HepG2 (cell line): ENCODE measurements around the gene CCDC86. TPM values are rescaled to one million over a fixed set of nuclear protein-coding genes. Genes with fewer than 3 reads are reported as not detected.
A peak's percentile ranks its signal among the peaks of the same experiment; 100 is the strongest.

Source experiments
- ATAC-seq: fragments of 200-7000 bp; cut with Tn5 transposase; 3 replicates; pipeline ENCODE4 v1.9.1; 2020; ENCODE audit warnings: mild to moderate bottlenecking, moderate library complexity
- BruUV-seq: library from RNA; stranded (reverse); fragments of 400-500 nt; replicated peaks from 2 replicates; lab custom pipeline; 2021; lab: Mats Ljungman, UMichigan
- CTCF ChIA-PET: fragments of 300-600 bp; formaldehyde crosslinking; extraction: SDS; loops from one replicate; lab custom pipeline; 2021; ENCODE audit warnings: low total read pairs, inconsistent platforms, low intra/inter-chr PET ratio; lab: Yijun Ruan, JAX
- POLR2A ChIA-PET: fragments of 350-600 bp; sonication (Branson Sonifier 250); formaldehyde crosslinking; loops from one replicate; lab custom pipeline; 2020; ENCODE audit warnings: antibody characterized with exemption, inconsistent platforms; lab: Yijun Ruan, JAX
- DNase-seq: peaks from one replicate; pipeline ENCODE4 v3.0.0-alpha.2; 2015; ENCODE audit warnings: low spot score
- FAIRE-seq: peaks from 3 replicates; lab custom pipeline; 2011; peaks lifted over from hg19 to GRCh38; lab: Jason Lieb, UNC
- H2AFZ ChIP-seq: one replicate; pipeline ENCODE4 v1.6.1; 2011; ENCODE audit warnings: low read length, inconsistent platforms
- H3K27ac ChIP-seq: fragments of 300-600 bp; 3 replicates; pipeline ENCODE4 v1.8.0; 2011; ENCODE audit warnings: mixed run types, mild to moderate bottlenecking, mixed read lengths, low read length, inconsistent platforms; ENCODE audit not compliant: insufficient read depth; ENCODE audit errors: extremely low read length
- H3K27me3 ChIP-seq, 2 experiments: fragments of 200-600 bp in 1 of 2; 2 replicates in 1 of 2; 3 replicates in 1 of 2; pipeline versions ENCODE4 v1.6.0 to v1.8.0; 2011; ENCODE audit warnings: low read length in 2 of 2, mild to moderate bottlenecking in 2 of 2, moderate library complexity in 2 of 2, inconsistent platforms in 1 of 2; ENCODE audit not compliant: insufficient read depth in 2 of 2, control insufficient read depth in 1 of 2
- H3K36me3 ChIP-seq, 2 experiments: fragments of 200-600 bp in 1 of 2; replicated peaks in 1 of 2; 2 replicates in 1 of 2; 3 replicates in 1 of 2; pipeline versions ENCODE4 v1.5.1 to v1.8.0; 2011; ENCODE audit warnings: low read length in 2 of 2, inconsistent platforms in 1 of 2; ENCODE audit not compliant: insufficient read depth in 2 of 2, control insufficient read depth in 1 of 2
- H3K4me1 ChIP-seq: 2 replicates; pipeline ENCODE4 v1.5.1; 2012; ENCODE audit warnings: low read length, inconsistent platforms; ENCODE audit not compliant: insufficient read depth
- H3K4me2 ChIP-seq: 2 replicates; pipeline ENCODE4 v1.6.0; 2011; ENCODE audit warnings: low read depth, low read length, inconsistent platforms
- H3K4me3 ChIP-seq, 3 experiments: fragments of 200-600 bp in 1 of 3; sonication (generic), shearing (Covaris generic) in 1 of 3; replicated peaks in 1 of 3; 2 replicates each; pipeline ENCODE4 v1.5.1; 2011 to 2016; ENCODE audit warnings: low read length in 3 of 3, inconsistent platforms in 2 of 3, low read depth in 2 of 3, mild to moderate bottlenecking in 2 of 3, control low read depth in 1 of 3, mixed read lengths in 1 of 3; ENCODE audit not compliant: insufficient read depth in 1 of 3
- H3K79me2 ChIP-seq: one replicate; pipeline ENCODE4 v1.6.1; 2011; ENCODE audit warnings: low read length, inconsistent platforms; ENCODE audit not compliant: insufficient read depth
- H3K9ac ChIP-seq: 2 replicates; pipeline ENCODE4 v1.6.0; 2011; ENCODE audit warnings: mild to moderate bottlenecking, low read depth, low read length, inconsistent platforms; ENCODE audit not compliant: insufficient read depth
- H3K9me3 ChIP-seq: 2 replicates; pipeline ENCODE4 v1.5.1; 2012; ENCODE audit warnings: mild to moderate bottlenecking, low read length
- H4K20me1 ChIP-seq: 2 replicates; pipeline ENCODE4 v1.6.0; 2011; ENCODE audit warnings: inconsistent platforms, mild to moderate bottlenecking, low read length, moderate library complexity; ENCODE audit not compliant: insufficient read depth
- ARNTL ChIP-seq: sonication (generic); formaldehyde crosslinking; IDR thresholded peaks from 2 replicates; pipeline ENCODE4 v1.4.0; 2020; ENCODE audit warnings: mild to moderate bottlenecking, missing genetic modification reagents
- BCL6 ChIP-seq: IDR thresholded peaks from 2 replicates; pipeline ENCODE4 v1.6.1; 2016; ENCODE audit warnings: missing genetic modification reagents, missing compliant biosample characterization
- ERF ChIP-seq: IDR thresholded peaks from 2 replicates; pipeline ENCODE4 v1.6.1; 2018; ENCODE audit warnings: missing biosample characterization, missing genetic modification reagents
- HNF4G ChIP-seq, 2 experiments: sonication (generic) in 1 of 2; formaldehyde crosslinking in 1 of 2; IDR thresholded peaks; 2 replicates each; pipeline versions ENCODE4 v1.4.0 to v1.6.1; 2011 to 2020; ENCODE audit warnings: borderline replicate concordance in 2 of 2, low read depth in 2 of 2, mild to moderate bottlenecking in 2 of 2, low read length in 1 of 2, missing genetic modification reagents in 1 of 2, moderate library complexity in 1 of 2
- HNRNPK ChIP-seq: fragments of 200-400 bp; formaldehyde crosslinking; IDR thresholded peaks from 2 replicates; pipeline ENCODE4 v1.6.1; 2018; ENCODE audit warnings: low read length, low read depth, moderate library complexity, mild to moderate bottlenecking; ENCODE audit not compliant: poor library complexity, severe bottlenecking
- SP5 ChIP-seq: IDR thresholded peaks from 2 replicates; pipeline ENCODE4 v1.6.1; 2016; ENCODE audit warnings: low read depth, borderline replicate concordance
- ZNF343 ChIP-seq: sonication (generic); formaldehyde crosslinking; IDR thresholded peaks from 2 replicates; pipeline ENCODE4 v1.4.0; 2020; ENCODE audit warnings: mild to moderate bottlenecking, missing genetic modification reagents
- ZNF362 ChIP-seq: sonication (generic); formaldehyde crosslinking; IDR thresholded peaks from 2 replicates; pipeline ENCODE4 v1.4.0; 2020; ENCODE audit warnings: missing genetic modification reagents, mild to moderate bottlenecking, borderline replicate concordance
- WGBS: methylation state at CpG from one replicate; pipeline ENCODE4 v1.1.6; 2017; ENCODE audit warnings: low lambda C conversion rate; 5-methylcytosine and 5-hydroxymethylcytosine counted together
- in situ Hi-C: cut with HindIII; loops from 2 replicates; pipeline ENCODE4 v1.10.0; 2017; ENCODE audit warnings: low pct_unique_long_range_greater_than_20kb; ENCODE audit not compliant: extremely low pct_ligation_motif_present
- intact Hi-C: fragments of 100-400 bp; cut with micrococcal nuclease; formaldehyde crosslinking; loops from one replicate; pipeline ENCODE4 v1.10.0; 2022; ENCODE audit not compliant: unreplicated experiment
- polyA plus RNA-seq, 8 experiments: library from polyadenylated mRNA; depleted of rRNA in 3 of 8; stranded (reverse) in 7 of 8; unstranded in 1 of 8; fragments of >200 nt; fragmentation: Illumina TruSeq in 4 of 8; extraction: Trizol in 4 of 8; gene quantifications; 2 replicates each; pipeline versions ENCODE4 v1.2.1 to v1.2.3, GENCODE V29; 2011 to 2016; ENCODE audit warnings: low read depth in 4 of 8, missing spikeins in 1 of 8, mixed read lengths in 1 of 8; ENCODE audit not compliant: insufficient read depth in 1 of 8
- total RNA-seq, 5 experiments: library from RNA; depleted of rRNA; stranded (reverse); fragments of >200 nt; fragmentation: Illumina TruSeq; extraction: Trizol; gene quantifications; 2 replicates each; pipeline ENCODE4 v1.2.3, GENCODE V29; 2016; ENCODE audit warnings: low read depth in 1 of 5

The CCDC86 gene
- total and polyA plus RNA-seq, 2 of the 13 experiments (the other 11 are each of a cell fraction or from before 2014, with no cell fraction given), result 33.8 to 37.6 TPM

- DNase-seq, result no peak
- CTCF ChIA-PET, result no interaction called here
- TF ChIP-seq HNRNPK (peak; percentile 29), ARNTL (CRISPR knock-in tag) (no peak)
- TF ChIP-seq, all 625 proteins: peak for 1
- in situ Hi-C loops, result loop anchor here (5.0 kb wide), 1 partner anchor 58 kb away; no protein-coding TSS in a partner anchor
- H3K9me3 ChIP-seq, result no peaks in the 10 kb centered on the region
- POLR2A ChIA-PET, result interaction anchor here (1.6 kb wide), 1 partner anchor 23 kb away, joined by 5 read pairs; the partner anchor contains the start of gene TMEM109
- no peaks in the 10 kb centered on the region for H3K4me1 ChIP-seq
- H3K36me3 ChIP-seq, result peaks cover 8 to 32% of the 10 kb centered on the region in 2 experiments; a peak in 4 of 5 replicates
- H3K79me2 ChIP-seq, result no peaks in the 10 kb centered on the region
- intact Hi-C loops, result no loop called here
- no peak overlapping the region for H3K27ac ChIP-seq
- no peak overlapping the region for H3K4me2 ChIP-seq
- no peaks in the 10 kb centered on the region for H4K20me1 ChIP-seq
- FAIRE-seq (no peak), ATAC-seq (no peak)
- no TSS peak for BruUV-seq
- H3K4me3 ChIP-seq, result no peak overlapping the region
- no peak overlapping the region for H2AFZ ChIP-seq
- H3K27me3 ChIP-seq, result no peaks in the 10 kb centered on the region
- no peak overlapping the region for H3K9ac ChIP-seq
- WGBS, result 96% methylated on average over 5 of the region's 5 CpGs
Observed at GRCh38 chr11:60890696-60891095, 48.8 kb downstream of the CCDC86 start.

DNA sequence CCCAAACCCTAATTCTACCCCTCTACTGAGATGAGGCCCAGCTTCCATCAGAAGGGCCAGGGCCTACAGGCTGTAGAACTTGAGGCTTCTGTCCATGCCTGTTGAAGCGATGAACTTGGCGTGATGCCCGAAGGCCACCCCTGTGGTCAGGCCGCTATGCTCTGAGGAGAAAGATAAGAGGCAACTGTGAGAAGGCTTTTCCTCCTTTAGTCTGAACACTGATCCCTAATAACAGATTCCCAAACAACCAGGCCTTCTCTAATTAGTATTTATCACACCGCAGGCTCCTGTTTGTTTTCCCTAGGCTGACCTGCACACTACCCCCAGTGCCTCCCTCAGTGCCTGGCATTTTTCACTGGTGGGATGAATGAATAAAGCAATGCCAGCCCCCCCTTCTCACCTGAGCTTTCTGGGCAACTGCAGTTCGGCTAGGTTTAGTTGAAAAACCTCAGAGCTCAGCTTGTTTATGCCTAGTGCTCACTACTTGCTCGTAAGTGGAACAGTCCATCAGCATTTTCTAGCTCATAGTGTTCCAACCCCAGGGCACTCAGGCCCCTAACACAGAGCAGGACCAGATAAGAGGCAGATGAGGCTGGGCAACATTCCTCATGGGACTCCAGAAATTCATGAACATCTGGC lies 49.3 kb downstream of the CCDC86 start:
- no TSS peak for BruUV-seq
- H3K4me1 ChIP-seq, result no peaks in the 10 kb centered on the region
- CTCF ChIA-PET, result no interaction called here
- no peak for FAIRE-seq
- H3K27ac ChIP-seq, result no peak overlapping the region
- no peaks in the 10 kb centered on the region for H3K27me3 ChIP-seq
- intact Hi-C loops, result no loop called here
- H3K4me2 ChIP-seq, result no peak overlapping the region
- 98% methylated on average over 6 of the region's 7 CpGs for WGBS
- H2AFZ ChIP-seq, result no peak overlapping the region
- DNase-seq, result no peak
- TF ChIP-seq SP5 (CRISPR knock-in tag) (no peak), ERF (no peak), ZNF362 (CRISPR knock-in tag) (no peak), ZNF343 (CRISPR knock-in tag) (no peak), BCL6 (CRISPR knock-in tag) (no peak), HNF4G (IDR thresholded peaks at IDR 0.05; ENCODE audit: borderline replicate concordance, low read depth, low read length) (no peak), HNF4G (CRISPR knock-in tag; IDR thresholded peaks at IDR 0.05; ENCODE audit: borderline replicate concordance, low read depth) (no peak)
- no peak overlapping the region for H3K4me3 ChIP-seq
- no peaks in the 10 kb centered on the region for H4K20me1 ChIP-seq
- POLR2A ChIA-PET, result no interaction called here
- in situ Hi-C loops, result loop anchor here (5.0 kb wide), 1 partner anchor 59 kb away; no protein-coding TSS in a partner anchor
- H3K9me3 ChIP-seq, result no peaks in the 10 kb centered on the region
- ATAC-seq, result no peak
- no peak overlapping the region for H3K9ac ChIP-seq
- no peaks in the 10 kb centered on the region for H3K79me2 ChIP-seq
- peaks cover 10 to 37% of the 10 kb centered on the region in 2 experiments; a peak in 4 of 5 replicates for H3K36me3 ChIP-seq
